Gastroesophageal sphincter (tissue), 3 donors: ENCODE data around the gene COX10.
"Not testable (repeated sequence)": the region's sequence is repeated elsewhere in the genome, so short reads cannot be mapped to it uniquely, and the experiment has no call there.

Source experiments
- POLR2A ChIP-seq, 2 donors: fragments of 450-650 bp; IDR thresholded peaks; one replicate each; pipeline ENCODE4 v1.6.1; 2017; ENCODE audit warnings: antibody characterized with exemption in 2 of 2, mild to moderate bottlenecking in 2 of 2, moderate library complexity in 1 of 2
- POLR2AphosphoS5 ChIP-seq: sonication (generic); formaldehyde crosslinking; IDR thresholded peaks from one replicate; pipeline ENCODE4 v1.6.1; 2017; ENCODE audit warnings: antibody characterized with exemption
- TF ChIP-seq, protein P1 (sequence below), 4 experiments: fragments of 200-600 bp in 2 of 4; fragments of 450-650 bp in 2 of 4; sonication (generic) in 1 of 4; IDR thresholded peaks; one replicate each; pipeline ENCODE4 v1.5.1; 2017 to 2019; ENCODE audit warnings: antibody characterized with exemption in 4 of 4, mild to moderate bottlenecking in 2 of 4, moderate library complexity in 2 of 4

DNA sequence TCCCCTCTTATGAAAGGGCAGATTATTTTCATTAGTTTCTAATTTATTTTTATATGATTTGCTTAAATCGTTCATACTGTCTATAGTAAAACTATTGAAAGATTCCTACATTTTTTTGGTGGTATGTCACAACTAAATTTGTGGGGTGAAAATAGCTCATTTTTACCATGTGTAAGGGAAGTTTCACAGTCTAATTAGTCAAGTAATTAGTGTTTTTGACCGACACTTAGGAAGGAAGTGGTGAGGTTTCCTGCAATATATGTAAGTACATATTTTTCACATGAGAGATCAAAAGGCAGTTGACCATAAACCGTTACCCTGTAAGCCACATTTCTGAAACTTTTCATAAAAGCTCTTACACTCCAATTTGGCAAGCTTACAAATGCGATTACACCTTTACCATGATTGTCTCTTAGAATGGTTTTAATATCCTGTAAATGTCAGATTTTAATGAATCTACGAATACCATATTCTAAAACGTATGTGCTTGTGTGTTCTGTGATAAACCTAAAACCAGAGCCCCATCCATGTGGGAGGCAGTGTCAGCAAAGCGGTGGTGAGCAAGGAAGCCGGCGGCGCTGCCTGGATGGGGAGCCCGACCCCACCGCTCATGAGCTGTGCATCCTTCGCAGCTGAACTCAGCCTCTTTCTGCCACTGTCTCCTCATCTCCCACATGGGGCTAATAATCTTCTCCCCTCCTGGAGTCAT, 123.5 kb downstream of the COX10 start:
- TF ChIP-seq, protein P1, sequence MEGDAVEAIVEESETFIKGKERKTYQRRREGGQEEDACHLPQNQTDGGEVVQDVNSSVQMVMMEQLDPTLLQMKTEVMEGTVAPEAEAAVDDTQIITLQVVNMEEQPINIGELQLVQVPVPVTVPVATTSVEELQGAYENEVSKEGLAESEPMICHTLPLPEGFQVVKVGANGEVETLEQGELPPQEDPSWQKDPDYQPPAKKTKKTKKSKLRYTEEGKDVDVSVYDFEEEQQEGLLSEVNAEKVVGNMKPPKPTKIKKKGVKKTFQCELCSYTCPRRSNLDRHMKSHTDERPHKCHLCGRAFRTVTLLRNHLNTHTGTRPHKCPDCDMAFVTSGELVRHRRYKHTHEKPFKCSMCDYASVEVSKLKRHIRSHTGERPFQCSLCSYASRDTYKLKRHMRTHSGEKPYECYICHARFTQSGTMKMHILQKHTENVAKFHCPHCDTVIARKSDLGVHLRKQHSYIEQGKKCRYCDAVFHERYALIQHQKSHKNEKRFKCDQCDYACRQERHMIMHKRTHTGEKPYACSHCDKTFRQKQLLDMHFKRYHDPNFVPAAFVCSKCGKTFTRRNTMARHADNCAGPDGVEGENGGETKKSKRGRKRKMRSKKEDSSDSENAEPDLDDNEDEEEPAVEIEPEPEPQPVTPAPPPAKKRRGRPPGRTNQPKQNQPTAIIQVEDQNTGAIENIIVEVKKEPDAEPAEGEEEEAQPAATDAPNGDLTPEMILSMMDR (IDR thresholded peaks at IDR 0.05), result not testable (repeated sequence)
- TF ChIP-seq POLR2AphosphoS5; POLR2A (IDR thresholded peaks at IDR 0.05): not testable (repeated sequence)
